ENCODE measurements around the gene PATE3. TPM values are rescaled to one million over a fixed set of nuclear protein-coding genes. Genes with fewer than 3 reads are reported as not detected.

The PATE3 gene
- total RNA-seq, 1 experiment from 2014 or later = not detected

DNA sequence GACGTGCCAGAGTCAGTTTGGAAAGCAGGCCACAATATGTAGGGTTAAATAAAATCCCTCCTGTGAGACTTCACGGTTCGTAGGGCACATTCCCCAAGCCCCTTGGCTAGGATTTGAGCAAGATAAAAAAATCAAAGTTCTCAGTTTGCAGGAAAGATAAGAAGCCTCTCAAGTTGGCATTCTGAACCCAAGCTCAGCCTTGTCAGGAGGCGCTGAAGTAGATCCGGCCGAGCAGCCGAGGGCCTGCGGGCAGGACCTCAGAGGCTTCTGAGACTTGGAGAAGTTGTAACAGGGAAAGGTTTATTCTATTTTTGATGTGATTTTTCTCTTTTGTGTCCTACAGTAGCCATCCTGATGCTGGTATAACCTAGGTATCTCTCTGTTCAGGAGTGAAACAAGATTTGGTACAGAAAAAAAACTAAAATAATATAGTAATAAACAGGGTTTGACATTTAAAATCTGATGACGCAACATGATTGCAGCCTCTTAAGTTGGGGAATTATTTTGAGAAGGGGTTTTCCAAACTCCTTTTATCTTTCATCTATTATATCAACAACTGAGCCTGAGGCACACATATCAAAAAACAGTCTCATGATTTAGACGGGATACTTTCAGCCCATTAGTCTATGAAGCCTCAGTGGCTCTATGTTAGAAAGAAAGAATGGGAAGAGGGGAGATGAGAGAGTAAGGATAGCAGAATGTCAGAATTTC is 19.4 kb upstream of the PATE3 start:
- Histone ChIP-seq H3K9me3 (ENCODE audit: insufficient read depth, low read depth) (no peaks in the 10 kb centered on the region), H2AFZ (no peak overlapping the region), H3K4me1 (replicated peaks; ENCODE audit: insufficient read depth) (no peaks in the 10 kb centered on the region), H4K20me1 (ENCODE audit: insufficient read depth) (no peaks in the 10 kb centered on the region), H3K36me3 (ENCODE audit: low read depth) (no peaks in the 10 kb centered on the region), H3K27me3 (ENCODE audit: insufficient read depth, low read depth) (peaks cover 82% of the 10 kb centered on the region), H3K79me2 (ENCODE audit: low read depth) (no peaks in the 10 kb centered on the region), H3K27ac (no peak overlapping the region), H3K4me3 (no peak overlapping the region), H3F3A (ENCODE audit: insufficient read depth, low read depth) (no peaks in the 10 kb centered on the region), H3K4me2 (no peak overlapping the region), H3K9me2 (ENCODE audit: insufficient read depth) (no peaks in the 10 kb centered on the region)
- DNase-seq = no peak
- BruUV-seq (replicated peaks) = no TSS peak
- POLR2A ChIA-PET (ENCODE audit: unreplicated experiment) = no interaction called here
- intact Hi-C loops (cut with micrococcal nuclease; ENCODE audit: unreplicated experiment) = no loop called here
- CTCF ChIA-PET = no interaction called here
- no peak for TF ChIP-seq EZH2 (IDR thresholded peaks at IDR 0.05; ENCODE audit: low read depth)
- TF ChIP-seq, protein P1, sequence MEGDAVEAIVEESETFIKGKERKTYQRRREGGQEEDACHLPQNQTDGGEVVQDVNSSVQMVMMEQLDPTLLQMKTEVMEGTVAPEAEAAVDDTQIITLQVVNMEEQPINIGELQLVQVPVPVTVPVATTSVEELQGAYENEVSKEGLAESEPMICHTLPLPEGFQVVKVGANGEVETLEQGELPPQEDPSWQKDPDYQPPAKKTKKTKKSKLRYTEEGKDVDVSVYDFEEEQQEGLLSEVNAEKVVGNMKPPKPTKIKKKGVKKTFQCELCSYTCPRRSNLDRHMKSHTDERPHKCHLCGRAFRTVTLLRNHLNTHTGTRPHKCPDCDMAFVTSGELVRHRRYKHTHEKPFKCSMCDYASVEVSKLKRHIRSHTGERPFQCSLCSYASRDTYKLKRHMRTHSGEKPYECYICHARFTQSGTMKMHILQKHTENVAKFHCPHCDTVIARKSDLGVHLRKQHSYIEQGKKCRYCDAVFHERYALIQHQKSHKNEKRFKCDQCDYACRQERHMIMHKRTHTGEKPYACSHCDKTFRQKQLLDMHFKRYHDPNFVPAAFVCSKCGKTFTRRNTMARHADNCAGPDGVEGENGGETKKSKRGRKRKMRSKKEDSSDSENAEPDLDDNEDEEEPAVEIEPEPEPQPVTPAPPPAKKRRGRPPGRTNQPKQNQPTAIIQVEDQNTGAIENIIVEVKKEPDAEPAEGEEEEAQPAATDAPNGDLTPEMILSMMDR (conservative IDR thresholded peaks at IDR 0.05) = no peak

DNA sequence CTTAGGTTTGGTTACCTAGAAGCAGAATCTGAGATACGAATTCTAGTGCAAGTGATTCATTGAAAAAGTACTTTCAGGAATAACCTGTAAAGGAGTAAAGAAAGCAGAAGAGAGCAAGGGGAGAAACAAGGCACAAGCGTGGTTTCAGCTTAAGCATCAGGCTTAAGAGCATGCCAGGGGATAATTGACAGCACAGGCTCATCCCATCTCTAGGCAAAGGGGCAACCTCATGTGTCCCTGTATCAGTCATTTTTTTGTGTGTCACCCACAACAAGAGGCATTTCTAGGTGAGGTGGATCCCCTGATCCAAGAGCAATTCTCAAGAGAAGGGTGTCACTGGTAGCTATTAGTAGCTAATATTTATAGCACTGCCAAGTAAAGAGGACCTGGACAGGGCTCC is 17.3 kb upstream of the PATE3 start:
- no peaks in the 10 kb centered on the region for H3K4me1 ChIP-seq (replicated peaks; ENCODE audit: insufficient read depth)
- CTCF ChIA-PET = no interaction called here
- H3K36me3 ChIP-seq (ENCODE audit: low read depth) = no peaks in the 10 kb centered on the region
- H3K4me2 ChIP-seq = no peak overlapping the region
- TF ChIP-seq, protein P1 (conservative IDR thresholded peaks at IDR 0.05) = no peak
- TF ChIP-seq EZH2 (IDR thresholded peaks at IDR 0.05; ENCODE audit: low read depth) = no peak
- no peak overlapping the region for H2AFZ ChIP-seq
- no peak for DNase-seq
- no peaks in the 10 kb centered on the region for H3K79me2 ChIP-seq (ENCODE audit: low read depth)
- intact Hi-C loops (cut with micrococcal nuclease; ENCODE audit: unreplicated experiment) = no loop called here
- POLR2A ChIA-PET (ENCODE audit: unreplicated experiment) = interaction anchor here (0.5 kb wide), 1 partner anchor 845 kb away, joined by 6 read pairs; no protein-coding TSS in a partner anchor
- H3K27ac ChIP-seq = no peak overlapping the region
- no peaks in the 10 kb centered on the region for H3K9me3 ChIP-seq (ENCODE audit: insufficient read depth, low read depth)
- no peaks in the 10 kb centered on the region for H3F3A ChIP-seq (ENCODE audit: insufficient read depth, low read depth)
- H3K9me2 ChIP-seq (ENCODE audit: insufficient read depth) = no peaks in the 10 kb centered on the region
- H3K4me3 ChIP-seq = no peak overlapping the region
- no peaks in the 10 kb centered on the region for H4K20me1 ChIP-seq (ENCODE audit: insufficient read depth)
- no TSS peak for BruUV-seq (replicated peaks)
- peaks cover 64% of the 10 kb centered on the region for H3K27me3 ChIP-seq (ENCODE audit: insufficient read depth, low read depth)

GRCh38 chr11:125772834-125773505 is 15.0 kb upstream of the PATE3 start:
- Histone ChIP-seq H2AFZ (no peak overlapping the region), H3K9me2 (ENCODE audit: insufficient read depth) (no peaks in the 10 kb centered on the region), H3K4me2 (no peak overlapping the region), H3K36me3 (ENCODE audit: low read depth) (no peaks in the 10 kb centered on the region), H3K27ac (no peak overlapping the region), H3K27me3 (ENCODE audit: insufficient read depth, low read depth) (peaks cover 49% of the 10 kb centered on the region), H3K4me1 (replicated peaks; ENCODE audit: insufficient read depth) (no peaks in the 10 kb centered on the region), H3F3A (ENCODE audit: insufficient read depth, low read depth) (no peaks in the 10 kb centered on the region), H3K79me2 (ENCODE audit: low read depth) (no peaks in the 10 kb centered on the region), H4K20me1 (ENCODE audit: insufficient read depth) (no peaks in the 10 kb centered on the region), H3K9me3 (ENCODE audit: insufficient read depth, low read depth) (no peaks in the 10 kb centered on the region), H3K4me3 (no peak overlapping the region)
- ChIA-PET CTCF (no interaction called here), POLR2A (ENCODE audit: unreplicated experiment) (no interaction called here)
- intact Hi-C loops (cut with micrococcal nuclease; ENCODE audit: unreplicated experiment) = no loop called here
- DNase-seq = no peak
- TF ChIP-seq EZH2 (IDR thresholded peaks at IDR 0.05; ENCODE audit: low read depth) = no peak
- TF ChIP-seq, protein P1 (conservative IDR thresholded peaks at IDR 0.05) = no peak
- no TSS peak for BruUV-seq (replicated peaks)
